RWPE2 (cell line): ENCODE data around the gene KAZN.
A peak's percentile ranks its signal among the peaks of the same experiment; 100 is the strongest.

Source experiments
- ATAC-seq: fragments of 200-7000 bp; cut with Tn5 transposase; 3 replicates; pipeline ENCODE4 v1.9.1; 2021; ENCODE audit warnings: low read depth
- DNase-seq: peaks from one replicate; pipeline ENCODE4 v3.0.0-alpha.2; 2020; ENCODE audit warnings: low spot score
- H3K27ac ChIP-seq: fragments of 450-650 bp; 2 replicates; pipeline ENCODE4 v1.5.1; 2017; ENCODE audit warnings: mild to moderate bottlenecking; ENCODE audit not compliant: poor library complexity, severe bottlenecking
- H3K27me3 ChIP-seq: fragments of 250-450 bp; sonication (Bioruptor Pico); 2 replicates; pipeline ENCODE4 v1.5.1; 2021; ENCODE audit warnings: mild to moderate bottlenecking, moderate library complexity; ENCODE audit not compliant: insufficient read depth, poor library complexity, severe bottlenecking
- H3K36me3 ChIP-seq: fragments of 250-450 bp; sonication (Bioruptor Pico); 2 replicates; pipeline ENCODE4 v1.5.1; 2020; ENCODE audit warnings: low read depth, mild to moderate bottlenecking, moderate library complexity
- H3K4me1 ChIP-seq: fragments of 250-450 bp; sonication (Bioruptor Pico); 2 replicates; pipeline ENCODE4 v1.5.1; 2021; ENCODE audit warnings: mild to moderate bottlenecking, moderate library complexity; ENCODE audit not compliant: insufficient read depth, poor library complexity, severe bottlenecking
- H3K4me3 ChIP-seq: fragments of 250-450 bp; sonication (Bioruptor Pico); 2 replicates; pipeline ENCODE4 v1.5.1; 2021; ENCODE audit warnings: mild to moderate bottlenecking, moderate library complexity; ENCODE audit not compliant: severe bottlenecking
- H3K9me3 ChIP-seq: fragments of 250-450 bp; sonication (Bioruptor Pico); 2 replicates; pipeline ENCODE4 v1.5.1; 2021; ENCODE audit warnings: mild to moderate bottlenecking, moderate library complexity; ENCODE audit not compliant: severe bottlenecking
- CTCF ChIP-seq: fragments of 450-650 bp; IDR thresholded peaks from one replicate; pipeline ENCODE4 v1.5.1; 2017; ENCODE audit warnings: mild to moderate bottlenecking, moderate library complexity; ENCODE audit not compliant: poor library complexity, severe bottlenecking

Gene KAZN

GRCh38 chr1:14875524-14876509 lies 277.3 kb downstream of the KAZN start:
- Histone ChIP-seq H3K9me3 (no peaks in the 10 kb centered on the region), H3K27ac (no peak overlapping the region), H3K4me1 (peaks cover 8% of the 10 kb centered on the region), H3K27me3 (no peaks in the 10 kb centered on the region), H3K36me3 (no peaks in the 10 kb centered on the region), H3K4me3 (no peak overlapping the region)
- DNase-seq (no peak), ATAC-seq (peak; percentile 53; the same call in 1 of the 3 replicates)
- TF ChIP-seq CTCF: no peak

- ATAC-seq (no peak), DNase-seq (no peak)
- Histone ChIP-seq H3K9me3 (no peaks in the 10 kb centered on the region), H3K4me1 (peaks cover 8% of the 10 kb centered on the region), H3K36me3 (no peaks in the 10 kb centered on the region), H3K27ac (no peak overlapping the region), H3K4me3 (no peak overlapping the region), H3K27me3 (no peaks in the 10 kb centered on the region)
- no peak for TF ChIP-seq CTCF
Measured at GRCh38 chr1:14876747-14877146, 278.3 kb downstream of the KAZN start.

GRCh38 chr1:14877224-14877623 lies 278.7 kb downstream of the KAZN start:
- ATAC-seq: no peak
- TF ChIP-seq CTCF: no peak
- Histone ChIP-seq H3K4me3 (no peak overlapping the region), H3K27me3 (no peaks in the 10 kb centered on the region), H3K36me3 (no peaks in the 10 kb centered on the region), H3K27ac (no peak overlapping the region), H3K4me1 (peaks cover 8% of the 10 kb centered on the region), H3K9me3 (no peaks in the 10 kb centered on the region)
- DNase-seq: no peak

- Histone ChIP-seq H3K36me3 (no peaks in the 10 kb centered on the region), H3K4me3 (no peak overlapping the region), H3K27ac (no peak overlapping the region), H3K9me3 (no peaks in the 10 kb centered on the region), H3K27me3 (no peaks in the 10 kb centered on the region), H3K4me1 (peaks cover 8% of the 10 kb centered on the region)
- no peak for TF ChIP-seq CTCF
- DNase-seq: no peak
- ATAC-seq: no peak
Measured at GRCh38 chr1:14878124-14878523, 279.6 kb downstream of the KAZN start.

GRCh38 chr1:14878951-14879350 lies 280.5 kb downstream of the KAZN start:
- H3K27me3 ChIP-seq: no peaks in the 10 kb centered on the region

More at GRCh38 chr1:14878951-14879350, 280.5 kb downstream of the KAZN start:
- H3K4me3 ChIP-seq: no peak overlapping the region
- ATAC-seq (no peak), DNase-seq (no peak)
- TF ChIP-seq CTCF: no peak
- H3K36me3 ChIP-seq: no peaks in the 10 kb centered on the region
- peaks cover 8% of the 10 kb centered on the region for H3K4me1 ChIP-seq
- H3K9me3 ChIP-seq: no peaks in the 10 kb centered on the region
- H3K27ac ChIP-seq: no peak overlapping the region
